Breast epithelium (tissue), 4 donors: ENCODE results near the gene CCDC167. TPM values are rescaled to one million over a fixed set of nuclear protein-coding genes. Genes with fewer than 3 reads are reported as not detected.
A peak's percentile ranks its signal among the peaks of the same experiment; 100 is the strongest.
"Not testable (repeated sequence)": the region's sequence is repeated elsewhere in the genome, so short reads cannot be mapped to it uniquely, and the experiment has no call there.

Source experiments
- DNase-seq, 2 donors: peaks; one replicate each; pipeline ENCODE4 v3.0.0-alpha.2; 2019; ENCODE audit warnings: low spot score in 2 of 2
- H3K27ac ChIP-seq, 2 donors: fragments of 200-600 bp; sonication (generic) in 1 of 2; one replicate each; pipeline ENCODE4 v1.5.1; 2016 to 2019; ENCODE audit warnings: mild to moderate bottlenecking in 1 of 2
- H3K27me3 ChIP-seq, 2 donors: fragments of 200-600 bp; sonication (generic) in 1 of 2; one replicate each; pipeline versions ENCODE4 v1.5.1 to v1.6.0; 2017 to 2019; ENCODE audit warnings: control low read depth in 1 of 2, mild to moderate bottlenecking in 1 of 2
- H3K36me3 ChIP-seq: fragments of 200-600 bp; one replicate; pipeline ENCODE4 v1.5.1; 2019
- H3K4me1 ChIP-seq, 2 donors: fragments of 200-600 bp; sonication (generic); one replicate each; pipeline ENCODE4 v1.5.1; 2016 to 2019; ENCODE audit warnings: control low read depth in 1 of 2
- H3K4me3 ChIP-seq, 3 donors: fragments of 200-600 bp; sonication (generic); 1 replicate in 2 of 3; 2 replicates in 1 of 3; pipeline ENCODE4 v1.5.1; 2016 to 2019; ENCODE audit warnings: mild to moderate bottlenecking in 3 of 3, moderate library complexity in 2 of 3
- H3K9me3 ChIP-seq, 2 donors: fragments of 200-600 bp; sonication (generic) in 1 of 2; one replicate each; pipeline ENCODE4 v1.5.1; 2016 to 2019; ENCODE audit warnings: control low read depth in 1 of 2
- CTCF ChIP-seq, 3 donors: fragments of 450-650 bp; IDR thresholded peaks; one replicate each; pipeline ENCODE4 v1.5.1; 2016 to 2017; ENCODE audit warnings: antibody characterized with exemption in 3 of 3, mild to moderate bottlenecking in 3 of 3, moderate library complexity in 3 of 3
- POLR2A ChIP-seq: fragments of 450-650 bp; IDR thresholded peaks from one replicate; pipeline ENCODE4 v1.6.1; 2016; ENCODE audit warnings: antibody characterized with exemption, mild to moderate bottlenecking, moderate library complexity
- POLR2AphosphoS5 ChIP-seq, 3 donors: sonication (generic); formaldehyde crosslinking; IDR thresholded peaks; one replicate each; pipeline ENCODE4 v1.6.1; 2017; ENCODE audit warnings: antibody characterized with exemption in 3 of 3
- intact Hi-C: fragments of 100-400 bp; cut with DNase I; formaldehyde crosslinking; loops from one replicate; pipeline ENCODE4 v1.15.1; 2023; ENCODE audit warnings: low total_unique reads
- total RNA-seq, 3 donors: library from RNA; depleted of rRNA; stranded (reverse); fragments of >200 nt; gene quantifications; one replicate each; pipeline ENCODE4 v1.1.0, GENCODE V29; 2016

The CCDC167 gene
- total RNA-seq, 3 donors from 2014 or later = 14.1 to 39.3 (median 14.8) TPM

DNA sequence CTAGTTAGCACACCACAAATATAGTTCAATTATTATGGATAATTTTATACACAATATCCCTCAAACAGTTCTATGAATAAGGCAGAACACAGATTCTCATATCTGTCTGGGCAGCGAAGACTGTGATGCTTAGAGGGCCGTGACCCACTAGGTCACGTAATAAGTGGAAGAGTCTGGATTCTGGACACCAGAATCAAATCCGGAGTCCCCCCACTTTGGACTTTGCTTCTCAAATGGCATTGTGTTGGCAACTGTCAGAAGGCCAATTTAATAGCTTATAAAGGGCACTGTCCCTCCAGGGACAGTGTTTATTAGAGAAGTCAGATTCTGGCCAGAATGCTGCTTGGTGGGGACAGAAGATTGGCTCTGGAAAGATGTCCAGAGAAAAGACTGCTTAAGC lies 6.8 kb upstream of the CCDC167 start:
- DNase-seq = no peak
- H3K36me3 ChIP-seq = no peaks in the 10 kb centered on the region
- TF ChIP-seq CTCF (IDR thresholded peaks at IDR 0.05) (no peak), POLR2A (no peak), POLR2AphosphoS5 (IDR thresholded peaks at IDR 0.05) (no peak)
- H3K4me3 ChIP-seq = no peak overlapping the region
- no peaks in the 10 kb centered on the region for H3K4me1 ChIP-seq
- H3K27ac ChIP-seq = no peak overlapping the region
- H3K9me3 ChIP-seq = no peaks in the 10 kb centered on the region
- intact Hi-C loops = no loop called here
- no peaks in the 10 kb centered on the region for H3K27me3 ChIP-seq

DNA sequence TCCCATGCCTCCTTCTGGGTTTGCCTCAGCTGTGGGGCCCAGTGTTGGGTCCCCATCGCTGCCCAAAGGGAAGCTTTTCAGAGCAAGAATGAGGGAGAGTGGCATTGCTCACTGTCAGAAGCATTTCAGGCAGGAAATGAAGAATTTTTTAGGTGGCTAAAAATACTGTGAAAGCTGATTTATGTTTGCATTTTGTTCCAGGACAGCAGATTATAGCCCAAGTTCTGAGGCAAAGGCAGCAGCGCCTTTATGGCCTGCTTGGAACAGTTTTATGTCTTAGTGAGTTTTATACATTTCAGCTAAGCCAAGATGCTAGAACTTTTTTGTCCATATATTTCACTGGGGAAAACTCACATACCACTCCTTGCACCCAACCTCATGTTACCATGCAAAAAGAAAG lies 4.3 kb upstream of the CCDC167 start:
- intact Hi-C loops = no loop called here
- H3K4me1 ChIP-seq = no peaks in the 10 kb centered on the region
- no peak overlapping the region for H3K4me3 ChIP-seq
- H3K9me3 ChIP-seq = no peaks in the 10 kb centered on the region
- no peak overlapping the region for H3K27ac ChIP-seq
- DNase-seq = no peak
- H3K36me3 ChIP-seq = no peaks in the 10 kb centered on the region
- H3K27me3 ChIP-seq = no peaks in the 10 kb centered on the region
- TF ChIP-seq CTCF (IDR thresholded peaks at IDR 0.05) = no peak
- no peak for TF ChIP-seq POLR2A
- no peak for TF ChIP-seq POLR2AphosphoS5 (IDR thresholded peaks at IDR 0.05)

- no peaks in the 10 kb centered on the region for H3K27me3 ChIP-seq
- no peak overlapping the region for H3K4me3 ChIP-seq
- no peak for TF ChIP-seq POLR2AphosphoS5 (IDR thresholded peaks at IDR 0.05)
- no peak for TF ChIP-seq POLR2A
- TF ChIP-seq CTCF (IDR thresholded peaks at IDR 0.05) = no peak
- H3K4me1 ChIP-seq = no peaks in the 10 kb centered on the region
- DNase-seq = no peak
- H3K9me3 ChIP-seq = no peaks in the 10 kb centered on the region
- H3K27ac ChIP-seq = no peak overlapping the region
- intact Hi-C loops = no loop called here
- no peaks in the 10 kb centered on the region for H3K36me3 ChIP-seq
Observed at GRCh38 chr6:37503309-37503965, 3.7 kb upstream of the CCDC167 start.

GRCh38 chr6:37502703-37503291 lies 3.1 kb upstream of the CCDC167 start:
- Histone ChIP-seq H3K4me3 (no peak overlapping the region), H3K27me3 (no peaks in the 10 kb centered on the region), H3K4me1 (no peaks in the 10 kb centered on the region), H3K9me3 (no peaks in the 10 kb centered on the region), H3K27ac (peak overlapping the region in 1 of 2 donors; percentile 20), H3K36me3 (no peaks in the 10 kb centered on the region)
- DNase-seq = no peak
- intact Hi-C loops = no loop called here
- TF ChIP-seq POLR2AphosphoS5 (IDR thresholded peaks at IDR 0.05) (no peak), CTCF (IDR thresholded peaks at IDR 0.05) (no peak), POLR2A (no peak)

GRCh38 chr6:37501632-37502491 lies 2.2 kb upstream of the CCDC167 start:
- no peaks in the 10 kb centered on the region for H3K4me1 ChIP-seq
- H3K9me3 ChIP-seq = no peaks in the 10 kb centered on the region
- no peak overlapping the region for H3K4me3 ChIP-seq
- intact Hi-C loops = no loop called here
- H3K27me3 ChIP-seq = no peaks in the 10 kb centered on the region
- no peaks in the 10 kb centered on the region for H3K36me3 ChIP-seq
- peak overlapping the region in 1 of 2 donors; percentile 20 for H3K27ac ChIP-seq
- no peak for DNase-seq
- TF ChIP-seq POLR2AphosphoS5 (IDR thresholded peaks at IDR 0.05) (no peak), CTCF (IDR thresholded peaks at IDR 0.05) (no peak), POLR2A (no peak)

- H3K9me3 ChIP-seq, H3K27me3 ChIP-seq, H3K4me3 ChIP-seq, H3K27ac ChIP-seq, intact Hi-C loops, DNase-seq, H3K36me3 ChIP-seq, H3K4me1 ChIP-seq: not testable (repeated sequence)
Observed at GRCh38 chr6:37500904-37501303, 1.2 kb upstream of the CCDC167 start.
